ENCODE data around the gene CBX6.

Gene CBX6

GRCh38 chr22:38841635-38842034, 30.4 kb downstream of the CBX6 start:
- Histone ChIP-seq H3K4me3 (ENCODE audit: low read length) (no peak overlapping the region), H3K36me3 (ENCODE audit: control insufficient read depth, insufficient read depth, low read length) (no peaks in the 10 kb centered on the region), H3K9ac (ENCODE audit: low read length) (no peak overlapping the region), H3K9me3 (ENCODE audit: control insufficient read depth, low read length) (no peaks in the 10 kb centered on the region), H3K27me3 (ENCODE audit: control insufficient read depth, insufficient read depth, low read length) (peaks cover 48% of the 10 kb centered on the region), H3K4me1 (ENCODE audit: control insufficient read depth, insufficient read depth, low read length) (peaks cover 13% of the 10 kb centered on the region)

- Histone ChIP-seq H3K9me3 (ENCODE audit: control insufficient read depth, low read length) (no peaks in the 10 kb centered on the region), H3K9ac (ENCODE audit: low read length) (no peak overlapping the region), H3K36me3 (ENCODE audit: control insufficient read depth, insufficient read depth, low read length) (no peaks in the 10 kb centered on the region), H3K4me3 (ENCODE audit: low read length) (no peak overlapping the region), H3K4me1 (ENCODE audit: control insufficient read depth, insufficient read depth, low read length) (peaks cover 13% of the 10 kb centered on the region), H3K27me3 (ENCODE audit: control insufficient read depth, insufficient read depth, low read length) (peaks cover 46% of the 10 kb centered on the region)
Measured at GRCh38 chr22:38841211-38841610, 30.8 kb downstream of the CBX6 start.

- Histone ChIP-seq H3K9ac (ENCODE audit: low read length) (no peak overlapping the region), H3K27me3 (ENCODE audit: control insufficient read depth, insufficient read depth, low read length) (peaks cover 43% of the 10 kb centered on the region), H3K4me3 (ENCODE audit: low read length) (no peak overlapping the region), H3K4me1 (ENCODE audit: control insufficient read depth, insufficient read depth, low read length) (peaks cover 13% of the 10 kb centered on the region), H3K36me3 (ENCODE audit: control insufficient read depth, insufficient read depth, low read length) (no peaks in the 10 kb centered on the region), H3K9me3 (ENCODE audit: control insufficient read depth, low read length) (no peaks in the 10 kb centered on the region)
Measured at GRCh38 chr22:38840129-38840528, 31.9 kb downstream of the CBX6 start.

GRCh38 chr22:38839686-38840085, 32.3 kb downstream of the CBX6 start:
- Histone ChIP-seq H3K9ac (ENCODE audit: low read length) (no peak overlapping the region), H3K4me1 (ENCODE audit: control insufficient read depth, insufficient read depth, low read length) (peaks cover 13% of the 10 kb centered on the region), H3K36me3 (ENCODE audit: control insufficient read depth, insufficient read depth, low read length) (no peaks in the 10 kb centered on the region), H3K9me3 (ENCODE audit: control insufficient read depth, low read length) (no peaks in the 10 kb centered on the region), H3K4me3 (ENCODE audit: low read length) (no peak overlapping the region), H3K27me3 (ENCODE audit: control insufficient read depth, insufficient read depth, low read length) (peaks cover 40% of the 10 kb centered on the region)

GRCh38 chr22:38837414-38837928, 34.5 kb downstream of the CBX6 start:
- H3K9ac ChIP-seq (ENCODE audit: low read length), result no peak overlapping the region
- H3K4me3 ChIP-seq (ENCODE audit: low read length), result no peak overlapping the region
- peaks cover 26% of the 10 kb centered on the region for H3K27me3 ChIP-seq (ENCODE audit: control insufficient read depth, insufficient read depth, low read length)
- no peaks in the 10 kb centered on the region for H3K9me3 ChIP-seq (ENCODE audit: control insufficient read depth, low read length)
- no peaks in the 10 kb centered on the region for H3K36me3 ChIP-seq (ENCODE audit: control insufficient read depth, insufficient read depth, low read length)
- peaks cover 2% of the 10 kb centered on the region for H3K4me1 ChIP-seq (ENCODE audit: control insufficient read depth, insufficient read depth, low read length)

GRCh38 chr22:38835888-38836301, 36.1 kb downstream of the CBX6 start:
- Histone ChIP-seq H3K36me3 (ENCODE audit: control insufficient read depth, insufficient read depth, low read length) (no peaks in the 10 kb centered on the region), H3K27me3 (ENCODE audit: control insufficient read depth, insufficient read depth, low read length) (peaks cover 12% of the 10 kb centered on the region), H3K4me3 (ENCODE audit: low read length) (no peak overlapping the region), H3K9me3 (ENCODE audit: control insufficient read depth, low read length) (no peaks in the 10 kb centered on the region), H3K4me1 (ENCODE audit: control insufficient read depth, insufficient read depth, low read length) (no peaks in the 10 kb centered on the region), H3K9ac (ENCODE audit: low read length) (no peak overlapping the region)

- H3K27me3 ChIP-seq (ENCODE audit: control insufficient read depth, insufficient read depth, low read length), result peaks cover 4% of the 10 kb centered on the region
- H3K9me3 ChIP-seq (ENCODE audit: control insufficient read depth, low read length), result no peaks in the 10 kb centered on the region
- H3K4me1 ChIP-seq (ENCODE audit: control insufficient read depth, insufficient read depth, low read length), result no peaks in the 10 kb centered on the region
- no peak overlapping the region for H3K9ac ChIP-seq (ENCODE audit: low read length)
- no peaks in the 10 kb centered on the region for H3K36me3 ChIP-seq (ENCODE audit: control insufficient read depth, insufficient read depth, low read length)
- no peak overlapping the region for H3K4me3 ChIP-seq (ENCODE audit: low read length)
Measured at GRCh38 chr22:38834991-38835390, 37.0 kb downstream of the CBX6 start.

- Histone ChIP-seq H3K9me3 (ENCODE audit: control insufficient read depth, low read length) (no peaks in the 10 kb centered on the region), H3K27me3 (ENCODE audit: control insufficient read depth, insufficient read depth, low read length) (peaks cover 4% of the 10 kb centered on the region), H3K36me3 (ENCODE audit: control insufficient read depth, insufficient read depth, low read length) (no peaks in the 10 kb centered on the region), H3K9ac (ENCODE audit: low read length) (no peak overlapping the region), H3K4me1 (ENCODE audit: control insufficient read depth, insufficient read depth, low read length) (no peaks in the 10 kb centered on the region), H3K4me3 (ENCODE audit: low read length) (no peak overlapping the region)
Measured at GRCh38 chr22:38834215-38834953, 37.6 kb downstream of the CBX6 start.

- H3K9me3 ChIP-seq (ENCODE audit: control insufficient read depth, low read length), result no peaks in the 10 kb centered on the region
- no peaks in the 10 kb centered on the region for H3K4me1 ChIP-seq (ENCODE audit: control insufficient read depth, insufficient read depth, low read length)
- no peaks in the 10 kb centered on the region for H3K36me3 ChIP-seq (ENCODE audit: control insufficient read depth, insufficient read depth, low read length)
- peaks cover 4% of the 10 kb centered on the region for H3K27me3 ChIP-seq (ENCODE audit: control insufficient read depth, insufficient read depth, low read length)
- H3K4me3 ChIP-seq (ENCODE audit: low read length), result no peak overlapping the region
- no peak overlapping the region for H3K9ac ChIP-seq (ENCODE audit: low read length)
Measured at GRCh38 chr22:38833061-38833460, 39.0 kb downstream of the CBX6 start.

GRCh38 chr22:38832005-38832978, 39.7 kb downstream of the CBX6 start:
- H3K9me3 ChIP-seq (ENCODE audit: control insufficient read depth, low read length), result no peaks in the 10 kb centered on the region
- H3K36me3 ChIP-seq (ENCODE audit: control insufficient read depth, insufficient read depth, low read length), result no peaks in the 10 kb centered on the region
- H3K27me3 ChIP-seq (ENCODE audit: control insufficient read depth, insufficient read depth, low read length), result peaks cover 4% of the 10 kb centered on the region
- H3K9ac ChIP-seq (ENCODE audit: low read length), result no peak overlapping the region
- no peak overlapping the region for H3K4me3 ChIP-seq (ENCODE audit: low read length)
- no peaks in the 10 kb centered on the region for H3K4me1 ChIP-seq (ENCODE audit: control insufficient read depth, insufficient read depth, low read length)

- H3K27me3 ChIP-seq (ENCODE audit: control insufficient read depth, insufficient read depth, low read length), result peaks cover 4% of the 10 kb centered on the region
- no peaks in the 10 kb centered on the region for H3K36me3 ChIP-seq (ENCODE audit: control insufficient read depth, insufficient read depth, low read length)
- no peak overlapping the region for H3K9ac ChIP-seq (ENCODE audit: low read length)
Measured at GRCh38 chr22:38831166-38831945, 40.7 kb downstream of the CBX6 start.

More at GRCh38 chr22:38831166-38831945, 40.7 kb downstream of the CBX6 start:
- Histone ChIP-seq H3K4me3 (ENCODE audit: low read length) (no peak overlapping the region), H3K9me3 (ENCODE audit: control insufficient read depth, low read length) (no peaks in the 10 kb centered on the region), H3K4me1 (ENCODE audit: control insufficient read depth, insufficient read depth, low read length) (no peaks in the 10 kb centered on the region)
